Large intestine (tissue), 12 donors: ENCODE measurements around the gene NKTR. TPM values are rescaled to one million over a fixed set of nuclear protein-coding genes. Genes with fewer than 3 reads are reported as not detected.
"Not testable (repeated sequence)": the region's sequence is repeated elsewhere in the genome, so short reads cannot be mapped to it uniquely, and the experiment has no call there.

ENCODE experiments used
- DNase-seq, 2 donors: peaks; one replicate each; pipeline versions ENCODE4 v3.0.0 to v3.0.0-alpha.2; 2013
- H3K27ac ChIP-seq: one replicate; pipeline ENCODE4 v1.5.1; 2013; ENCODE audit warnings: low read length
- H3K27me3 ChIP-seq: 2 replicates; pipeline ENCODE4 v1.6.1; 2013; ENCODE audit warnings: low read length; ENCODE audit not compliant: control insufficient read depth, insufficient read depth
- H3K36me3 ChIP-seq: 2 replicates; pipeline ENCODE4 v1.6.1; 2013; ENCODE audit warnings: low read length; ENCODE audit not compliant: control insufficient read depth, insufficient read depth
- H3K4me1 ChIP-seq: one replicate; pipeline ENCODE4 v1.6.1; 2013; ENCODE audit warnings: low read length; ENCODE audit not compliant: control insufficient read depth, insufficient read depth
- H3K4me3 ChIP-seq: one replicate; pipeline ENCODE4 v1.5.1; 2013; ENCODE audit warnings: low read length
- H3K9me3 ChIP-seq: one replicate; pipeline ENCODE4 v1.6.1; 2013; ENCODE audit warnings: mild to moderate bottlenecking, low read depth, low read length, moderate library complexity; ENCODE audit not compliant: control insufficient read depth
- WGBS: methylation state at CpG from one replicate; pipeline ENCODE4 v1.1.5; 2013; ENCODE audit warnings: low lambda C conversion rate; ENCODE audit not compliant: insufficient coverage; 5-methylcytosine and 5-hydroxymethylcytosine counted together
- long read RNA-seq, 11 donors: transcript quantifications; one replicate each; lab custom pipeline, GENCODE V29; 2026
- polyA plus RNA-seq: library from polyadenylated mRNA; unstranded; fragments of 120-200 nt; gene quantifications from one replicate; pipeline ENCODE4 v1.2.1, GENCODE V29; 2013

NKTR gene
- 138 TPM for polyA plus RNA-seq
- long read RNA-seq, donor 1, full-length matches to known transcripts, result 6 of 18 reads
- long read RNA-seq, donor 1, partial matches to known transcripts, result 12 of 18 reads
- long read RNA-seq, donor 1, other reads (novel, unspliced or antisense), result 0 of 18 reads
- long read RNA-seq, donor 2, full-length matches to known transcripts, result 18 of 56 reads
- long read RNA-seq, donor 2, partial matches to known transcripts, result 38 of 56 reads
- long read RNA-seq, donor 2, other reads (novel, unspliced or antisense), result 0 of 56 reads
- long read RNA-seq, donor 3, result 0 reads
- long read RNA-seq, donor 4, result 0 reads
- long read RNA-seq, donor 5, full-length matches to known transcripts, result 5 of 21 reads
- long read RNA-seq, donor 5, partial matches to known transcripts, result 16 of 21 reads
- long read RNA-seq, donor 5, other reads (novel, unspliced or antisense), result 0 of 21 reads
- long read RNA-seq, donor 6, full-length matches to known transcripts, result 10 of 21 reads
- long read RNA-seq, donor 6, partial matches to known transcripts, result 11 of 21 reads
- long read RNA-seq, donor 6, other reads (novel, unspliced or antisense), result 0 of 21 reads
- long read RNA-seq, donor 7, partial matches to known transcripts, result 0 of 3 reads
- long read RNA-seq, donor 7, other reads (novel, unspliced or antisense), result 0 of 3 reads
- long read RNA-seq, donor 8, full-length matches to known transcripts, result 12 of 41 reads
- long read RNA-seq, donor 8, partial matches to known transcripts, result 22 of 41 reads
- long read RNA-seq, donor 8, other reads (novel, unspliced or antisense), result 7 of 41 reads
- long read RNA-seq, donor 9, full-length matches to known transcripts, result 10 of 10 reads
- long read RNA-seq, donor 9, partial matches to known transcripts, result 0 of 10 reads
- long read RNA-seq, donor 9, other reads (novel, unspliced or antisense), result 0 of 10 reads
- long read RNA-seq, donor 10, partial matches to known transcripts, result 19 of 26 reads
- long read RNA-seq, donor 10, other reads (novel, unspliced or antisense), result 0 of 26 reads
- long read RNA-seq, donor 11, full-length matches to known transcripts, result 3 of 14 reads
- long read RNA-seq, donor 11, partial matches to known transcripts, result 11 of 14 reads
- long read RNA-seq, donor 11, other reads (novel, unspliced or antisense), result 0 of 14 reads

GRCh38 chr3:42600111-42600957 lies at the start of gene NKTR:
Gene NKTR (plus strand): TSS chr3:42600686. CDS start chr3:42601007, 321 bp downstream.
- Histone ChIP-seq H3K9me3 (no peaks in the 10 kb centered on the region), H3K36me3 (peaks cover 3% of the 10 kb centered on the region), H3K27ac (peak within 1 kb of the TSS; percentile 91), H3K4me3 (peak within 1 kb of the TSS; percentile 97), H3K4me1 (peaks cover 7% of the 10 kb centered on the region), H3K27me3 (no peaks in the 10 kb centered on the region)
- DNase-seq, result peak; percentile 99 to 100
- WGBS, result no CpG with 5 or more reads among the region's 76 CpGs

- no CpG with 5 or more reads among the region's 1 CpG for WGBS
These were observed 47.7 kb upstream of the NKTR start for GRCh38 chr3:42552830-42553229.

DNA sequence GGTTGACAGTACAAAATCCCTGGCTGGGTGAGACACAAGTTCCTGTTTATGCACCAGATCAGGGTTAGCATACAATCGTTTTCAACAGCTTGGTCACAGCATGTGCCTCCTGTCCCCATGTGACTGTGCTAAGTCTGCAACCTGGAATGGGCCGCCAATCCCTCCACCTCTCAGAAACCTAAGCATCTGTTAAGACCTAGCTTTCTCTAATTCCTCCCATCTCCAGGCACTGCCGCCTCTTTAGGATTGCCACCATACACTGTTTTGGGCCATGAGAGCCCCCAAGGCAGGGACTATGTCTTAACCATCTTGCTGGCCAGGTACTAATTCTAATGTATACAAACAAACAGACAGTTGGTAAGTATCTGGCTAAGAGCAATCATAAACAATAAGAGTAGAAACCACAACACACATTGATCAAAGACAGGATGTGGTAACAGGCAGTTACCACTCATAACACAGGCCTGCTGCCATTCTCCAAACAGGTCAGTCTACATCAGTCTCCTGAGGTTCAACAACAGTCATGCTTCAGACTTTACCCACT lies 44.3 kb upstream of the NKTR start:
- no peaks in the 10 kb centered on the region for H3K4me1 ChIP-seq
- no CpG with 5 or more reads among the region's 3 CpGs for WGBS
- H3K27me3 ChIP-seq, result no peaks in the 10 kb centered on the region
- H3K27ac ChIP-seq, result no peak overlapping the region
- H3K9me3 ChIP-seq, result no peaks in the 10 kb centered on the region
- H3K4me3 ChIP-seq, result no peak overlapping the region
- DNase-seq, result no peak
- H3K36me3 ChIP-seq, result peaks cover 76% of the 10 kb centered on the region

More at GRCh38 chr3:42552830-42553229, 47.7 kb upstream of the NKTR start:
- no peak for DNase-seq
- Histone ChIP-seq H3K9me3 (no peaks in the 10 kb centered on the region), H3K27ac (no peak overlapping the region), H3K4me1 (no peaks in the 10 kb centered on the region), H3K4me3 (no peak overlapping the region), H3K36me3 (peaks cover 67% of the 10 kb centered on the region), H3K27me3 (no peaks in the 10 kb centered on the region)

DNA sequence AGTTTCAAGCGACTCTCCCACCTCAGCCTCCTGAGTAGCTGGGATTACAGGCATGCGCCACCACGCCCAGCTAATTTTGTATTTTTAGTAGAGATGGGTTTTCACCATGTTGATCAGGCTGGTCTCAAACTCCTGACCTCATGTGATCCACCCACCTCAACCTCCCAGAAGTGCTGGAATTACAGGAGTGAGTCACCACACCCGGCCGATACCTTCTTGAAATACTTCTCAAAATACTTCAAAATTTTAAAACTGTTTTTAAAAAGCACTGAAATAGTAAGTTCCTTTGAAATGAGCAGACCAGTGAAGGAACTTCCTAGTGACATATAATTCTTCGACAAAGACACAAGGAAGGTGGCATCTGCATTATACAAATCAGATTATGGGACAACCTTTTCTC lies 43.7 kb upstream of the NKTR start:
- not testable (repeated sequence) for H3K9me3 ChIP-seq, H3K4me3 ChIP-seq, H3K27me3 ChIP-seq, H3K4me1 ChIP-seq, H3K27ac ChIP-seq, DNase-seq
- WGBS, result no CpG with 5 or more reads among the region's 6 CpGs
- peaks cover 81% of the 10 kb centered on the region for H3K36me3 ChIP-seq

- Histone ChIP-seq H3K27me3 (no peaks in the 10 kb centered on the region), H3K36me3 (peaks cover 84% of the 10 kb centered on the region), H3K27ac (no peak overlapping the region), H3K4me3 (no peak overlapping the region), H3K9me3 (no peaks in the 10 kb centered on the region), H3K4me1 (no peaks in the 10 kb centered on the region)
- no peak for DNase-seq
These were observed 42.6 kb upstream of the NKTR start for GRCh38 chr3:42557854-42558253.

- DNase-seq, result no peak
- H3K36me3 ChIP-seq, result peaks cover 78% of the 10 kb centered on the region
- H3K27ac ChIP-seq, result no peak overlapping the region
- no peaks in the 10 kb centered on the region for H3K27me3 ChIP-seq
- no peaks in the 10 kb centered on the region for H3K9me3 ChIP-seq
- no CpG with 5 or more reads among the region's 3 CpGs for WGBS
- H3K4me3 ChIP-seq, result no peak overlapping the region
- H3K4me1 ChIP-seq, result no peaks in the 10 kb centered on the region
These were observed 38.2 kb upstream of the NKTR start for GRCh38 chr3:42562047-42562907.

DNA sequence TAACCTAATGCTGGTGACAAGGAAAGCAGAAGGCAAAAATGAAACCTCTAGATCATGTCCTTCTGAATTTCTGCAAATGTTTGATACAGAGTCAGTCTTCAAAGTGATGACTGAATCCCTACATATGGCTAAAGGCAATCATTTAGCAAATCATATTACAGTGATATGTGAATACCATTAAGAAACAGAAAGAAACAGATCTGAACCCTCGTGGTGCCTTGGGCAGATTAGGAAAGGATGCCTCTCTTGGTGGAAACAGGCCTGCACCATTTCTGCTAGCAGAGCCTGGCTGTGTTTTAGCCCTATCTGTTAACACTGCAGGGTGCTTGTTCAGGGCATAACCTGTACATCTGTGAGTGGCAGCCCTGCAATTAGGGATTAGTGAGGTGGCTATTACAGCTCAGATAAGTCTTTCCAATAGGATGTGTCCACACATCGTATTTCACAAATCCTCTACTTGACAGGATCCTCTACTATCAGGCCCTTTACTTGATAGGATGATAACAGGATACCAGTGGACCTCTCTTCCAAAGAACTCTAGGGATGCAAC lies 30.8 kb upstream of the NKTR start:
- no CpG with 5 or more reads among the region's 2 CpGs for WGBS
- no peak for DNase-seq
- H3K36me3 ChIP-seq, result peaks cover 36% of the 10 kb centered on the region
- H3K4me3 ChIP-seq, result no peak overlapping the region
- no peak overlapping the region for H3K27ac ChIP-seq
- H3K9me3 ChIP-seq, result peaks cover 3% of the 10 kb centered on the region
- H3K4me1 ChIP-seq, result no peaks in the 10 kb centered on the region
- no peaks in the 10 kb centered on the region for H3K27me3 ChIP-seq

- DNase-seq, result peak; percentile 22 to 36
- Histone ChIP-seq H3K4me3 (no peak overlapping the region), H3K27me3 (no peaks in the 10 kb centered on the region), H3K4me1 (no peaks in the 10 kb centered on the region), H3K9me3 (peaks cover 3% of the 10 kb centered on the region), H3K36me3 (peaks cover 21% of the 10 kb centered on the region), H3K27ac (no peak overlapping the region)
- WGBS, result no CpG with 5 or more reads among the region's 3 CpGs
These were observed 28.2 kb upstream of the NKTR start for GRCh38 chr3:42572278-42572677.
